H1 (cell line): Measurements from ENCODE around the gene PRR23E. TPM values are rescaled to one million over a fixed set of nuclear protein-coding genes. Genes with fewer than 3 reads are reported as not detected.

Source experiments
- CTCF ChIA-PET: fragments of 300-600 bp; sonication (Branson Sonifier 250); formaldehyde crosslinking; loops from one replicate; lab custom pipeline; 2021; ENCODE audit not compliant: partially characterized antibody; lab: Charles Lee
- POLR2A ChIA-PET: fragments of 300-600 bp; sonication (Branson Sonifier 250); formaldehyde crosslinking; loops from one replicate; lab custom pipeline; 2021; ENCODE audit warnings: inconsistent platforms; ENCODE audit not compliant: partially characterized antibody; lab: Charles Lee
- DNase-seq, 2 experiments: peaks; one replicate each; pipeline versions ENCODE4 v3.0.0 to v3.0.0-alpha.2; 2010 to 2022; ENCODE audit warnings: low spot score in 2 of 2, low read depth in 1 of 2, mixed read lengths in 1 of 2
- FAIRE-seq: peaks from 2 replicates; lab custom pipeline; 2011; peaks lifted over from hg19 to GRCh38; lab: Jason Lieb, UNC
- H2AFZ ChIP-seq: 2 replicates; pipeline ENCODE4 v1.8.1; 2012; ENCODE audit warnings: low read length, inconsistent platforms
- H2AK5ac ChIP-seq: 2 replicates; pipeline ENCODE4 v1.6.1; 2013; ENCODE audit warnings: low read depth, low read length
- H2BK120ac ChIP-seq: replicated peaks from 2 replicates; pipeline ENCODE3; 2013; ENCODE audit warnings: low read depth, low read length, inconsistent platforms
- H2BK12ac ChIP-seq: 2 replicates; pipeline ENCODE4 v1.6.1; 2013; ENCODE audit warnings: low read depth, low read length
- H2BK15ac ChIP-seq: 2 replicates; pipeline ENCODE4 v1.6.1; 2013; ENCODE audit warnings: low read length
- H2BK20ac ChIP-seq: 2 replicates; pipeline ENCODE4 v1.6.1; 2013; ENCODE audit warnings: low read length
- H2BK5ac ChIP-seq: 2 replicates; pipeline ENCODE4 v1.6.1; 2013; ENCODE audit warnings: low read depth, low read length
- H3K14ac ChIP-seq: 2 replicates; pipeline ENCODE4 v1.6.1; 2013; ENCODE audit warnings: inconsistent platforms; ENCODE audit not compliant: insufficient read length
- H3K18ac ChIP-seq: 2 replicates; pipeline ENCODE4 v1.6.1; 2013; ENCODE audit warnings: low read length; ENCODE audit errors: extremely low read depth
- H3K23ac ChIP-seq: 2 replicates; pipeline ENCODE4 v1.6.1; 2013; ENCODE audit warnings: inconsistent platforms; ENCODE audit not compliant: insufficient read length
- H3K23me2 ChIP-seq: 2 replicates; pipeline ENCODE4 v1.6.1; 2013; ENCODE audit warnings: low read depth, low read length
- H3K27ac ChIP-seq: 2 replicates; pipeline ENCODE4 v1.6.1; 2011; ENCODE audit warnings: low read depth, low read length, inconsistent platforms
- H3K27me3 ChIP-seq, 4 experiments: replicated peaks in 1 of 4; 1 replicate in 1 of 4; 2 replicates in 3 of 4; pipeline versions ENCODE4 v1.6.1 to v1.8.1; 2011 to 2013; ENCODE audit warnings: low read length in 3 of 4, mild to moderate bottlenecking in 3 of 4, inconsistent platforms in 2 of 4, mixed read lengths in 2 of 4, moderate library complexity in 1 of 4; ENCODE audit not compliant: control insufficient read depth in 3 of 4, insufficient read depth in 3 of 4; ENCODE audit errors: extremely low read depth in 1 of 4
- H3K36me3 ChIP-seq, 4 experiments: 2 replicates each; pipeline versions ENCODE4 v1.6.1 to v1.8.1; 2011 to 2013; ENCODE audit warnings: mild to moderate bottlenecking in 4 of 4, low read length in 3 of 4, moderate library complexity in 2 of 4, control low read depth in 1 of 4, inconsistent platforms in 1 of 4; ENCODE audit not compliant: insufficient read depth in 4 of 4, control insufficient read depth in 2 of 4
- H3K4ac ChIP-seq: replicated peaks from 2 replicates; pipeline ENCODE3; 2013; ENCODE audit warnings: low read length, low read depth, mixed read lengths, inconsistent platforms; ENCODE audit not compliant: insufficient read length
- H3K4me1 ChIP-seq, 4 experiments: replicated peaks in 1 of 4; 1 replicate in 1 of 4; 2 replicates in 3 of 4; pipeline versions ENCODE4 v1.6.1 to v1.8.1; 2011 to 2013; ENCODE audit warnings: low read length in 3 of 4, inconsistent platforms in 2 of 4, mixed read lengths in 1 of 4; ENCODE audit not compliant: insufficient read depth in 4 of 4, control insufficient read depth in 3 of 4
- H3K4me2 ChIP-seq, 2 experiments: 2 replicates each; pipeline versions ENCODE4 v1.6.1 to v1.8.1; 2011 to 2013; ENCODE audit warnings: low read depth in 2 of 2, low read length in 2 of 2, control low read depth in 1 of 2, inconsistent platforms in 1 of 2, mild to moderate bottlenecking in 1 of 2; ENCODE audit not compliant: insufficient read depth in 1 of 2
- H3K4me3 ChIP-seq, 4 experiments: fragments of 200-600, 300-600 bp in 1 of 4; sonication (generic), shearing (Covaris generic), sonication (Bioruptor Twin) in 1 of 4; 2 replicates each; pipeline versions ENCODE4 v1.5.1 to v1.8.1; 2011 to 2016; ENCODE audit warnings: low read length in 4 of 4, low read depth in 3 of 4, control low read depth in 2 of 4, inconsistent platforms in 2 of 4, mild to moderate bottlenecking in 2 of 4, mixed read lengths in 1 of 4, moderate library complexity in 1 of 4; ENCODE audit not compliant: insufficient read depth in 2 of 4; ENCODE audit errors: extremely low read depth in 1 of 4
- H3K56ac ChIP-seq: replicated peaks from 2 replicates; pipeline ENCODE3; 2013; ENCODE audit warnings: low read depth, mild to moderate bottlenecking, mixed read lengths, low read length, inconsistent platforms; ENCODE audit not compliant: insufficient read length
- H3K79me1 ChIP-seq: 2 replicates; pipeline ENCODE4 v1.6.1; 2013; ENCODE audit warnings: low read depth, low read length, control low read depth
- H3K79me2 ChIP-seq, 2 experiments: 2 replicates each; pipeline versions ENCODE4 v1.6.1 to v1.8.1; 2012 to 2013; ENCODE audit warnings: low read length in 2 of 2, mild to moderate bottlenecking in 2 of 2, inconsistent platforms in 1 of 2; ENCODE audit not compliant: insufficient read depth in 2 of 2, control insufficient read depth in 1 of 2
- H3K9ac ChIP-seq, 4 experiments: replicated peaks in 1 of 4; 1 replicate in 1 of 4; 2 replicates in 3 of 4; pipeline versions ENCODE4 v1.6.1 to v1.8.1; 2011 to 2013; ENCODE audit warnings: low read depth in 3 of 4, low read length in 3 of 4, control low read depth in 2 of 4, mild to moderate bottlenecking in 2 of 4, moderate library complexity in 2 of 4, inconsistent platforms in 1 of 4; ENCODE audit errors: extremely low read depth in 1 of 4
- H3K9me3 ChIP-seq, 2 experiments: 2 replicates each; pipeline versions ENCODE4 v1.6.1 to v1.8.1; 2012 to 2013; ENCODE audit warnings: mild to moderate bottlenecking in 2 of 2, moderate library complexity in 2 of 2, control low read depth in 1 of 2, inconsistent platforms in 1 of 2, low read depth in 1 of 2, low read length in 1 of 2, mixed read lengths in 1 of 2; ENCODE audit not compliant: insufficient read depth in 2 of 2
- H4K20me1 ChIP-seq, 2 experiments: replicated peaks in 1 of 2; 2 replicates each; pipeline versions ENCODE3 to v1.8.1; 2011 to 2013; ENCODE audit warnings: inconsistent platforms in 2 of 2, low read length in 2 of 2, mild to moderate bottlenecking in 1 of 2; ENCODE audit not compliant: insufficient read depth in 2 of 2, control insufficient read depth in 1 of 2
- H4K5ac ChIP-seq: 2 replicates; pipeline ENCODE4 v1.6.1; 2013; ENCODE audit warnings: low read length, low read depth, mixed read lengths, inconsistent platforms; ENCODE audit not compliant: insufficient read length
- H4K8ac ChIP-seq: 2 replicates; pipeline ENCODE4 v1.8.0; 2013; ENCODE audit warnings: mild to moderate bottlenecking, moderate library complexity, low read length, inconsistent platforms; ENCODE audit not compliant: insufficient read depth; ENCODE audit errors: extremely low read depth
- H4K91ac ChIP-seq: replicated peaks from 2 replicates; pipeline ENCODE3; 2013; ENCODE audit warnings: low read length, mixed read lengths, inconsistent platforms; ENCODE audit not compliant: insufficient read length
- CEBPB ChIP-seq: IDR thresholded peaks from 2 replicates; pipeline ENCODE4 v1.6.1; 2012; ENCODE audit warnings: low read depth, low read length
- CREB1 ChIP-seq: IDR thresholded peaks from 2 replicates; pipeline ENCODE4 v1.6.1; 2012; ENCODE audit warnings: inconsistent platforms
- CTBP2 ChIP-seq: IDR thresholded peaks from 2 replicates; pipeline ENCODE4 v1.7.0; 2011; ENCODE audit warnings: borderline replicate concordance, mild to moderate bottlenecking, moderate library complexity, mixed read lengths, low read length; ENCODE audit not compliant: insufficient read depth, insufficient read length
- EGR1 ChIP-seq: IDR thresholded peaks from 2 replicates; pipeline ENCODE4 v1.6.1; 2011; ENCODE audit warnings: low read depth, low read length, borderline replicate concordance
- FOSL1 ChIP-seq: IDR thresholded peaks from 2 replicates; pipeline ENCODE4 v1.6.1; 2011; ENCODE audit warnings: mild to moderate bottlenecking, low read depth, low read length, moderate library complexity; ENCODE audit not compliant: insufficient read depth
- JUND ChIP-seq: IDR thresholded peaks from 2 replicates; pipeline ENCODE4 v1.6.1; 2011; ENCODE audit warnings: mild to moderate bottlenecking, improper control_type of control experiment, low read length
- NRF1 ChIP-seq: IDR thresholded peaks from 2 replicates; pipeline ENCODE4 v1.6.1; 2011; ENCODE audit warnings: mild to moderate bottlenecking, low read depth, low read length, improper control_type of control experiment
- PHF8 ChIP-seq: fragments of 200-600 bp; sonication (generic); conservative IDR thresholded peaks from 2 replicates; pipeline ENCODE4 v1.7.1; 2012; ENCODE audit warnings: low read depth, mild to moderate bottlenecking, inconsistent platforms, low read length, moderate library complexity
- POLR2A ChIP-seq, 2 experiments: IDR thresholded peaks; 1 replicate in 1 of 2; 2 replicates in 1 of 2; pipeline ENCODE4 v1.6.1; 2011; ENCODE audit warnings: low read depth in 2 of 2, low read length in 2 of 2, mild to moderate bottlenecking in 2 of 2; ENCODE audit errors: control extremely low read depth in 1 of 2
- SIRT6 ChIP-seq: IDR thresholded peaks from one replicate; pipeline ENCODE4 v1.7.1; 2012; ENCODE audit warnings: low read length, inconsistent platforms
- WGBS, 2 experiments: shearing (Covaris generic) in 1 of 2; methylation state at CpG; one replicate each; pipeline versions ENCODE4 v1.1.6 to v1.1.7; 2013 to 2015; ENCODE audit warnings: low lambda C conversion rate in 2 of 2, mixed read lengths in 2 of 2, inconsistent platforms in 1 of 2, low coverage in 1 of 2, missing lambda C conversion rate in 1 of 2; ENCODE audit not compliant: insufficient replicate concordance in 2 of 2, insufficient coverage in 1 of 2, insufficient read length in 1 of 2; ENCODE audit errors: extremely low coverage in 1 of 2, missing lambda C conversion rate in 1 of 2; 5-methylcytosine and 5-hydroxymethylcytosine counted together
- polyA plus RNA-seq, 7 experiments: library from polyadenylated mRNA; depleted of rRNA in 3 of 7; stranded (reverse) in 5 of 7; unstranded in 2 of 7; fragments of >200 nt in 5 of 7; fragments of 200-250 nt in 2 of 7; gene quantifications; 1 replicate in 5 of 7; 2 replicates in 1 of 7; 4 replicates in 1 of 7; pipeline versions ENCODE4 v1.2.1 to v1.2.3, GENCODE V29; 2011 to 2013; ENCODE audit warnings: missing spikeins in 2 of 7, mixed read lengths in 2 of 7
- total RNA-seq: library from RNA; stranded (reverse); fragmentation: NEBNext Ultra II Directional; extraction: Animal tissue kit (Norgen Biotek cat#: 25700); gene quantifications from 2 replicates; pipeline ENCODE4 v1.2.1, GENCODE V29; 2021

The PRR23E gene
- total and polyA plus RNA-seq, 2 of the 8 experiments (the other 6 are each of a cell fraction or from before 2014, with no cell fraction given), result not detected

DNA sequence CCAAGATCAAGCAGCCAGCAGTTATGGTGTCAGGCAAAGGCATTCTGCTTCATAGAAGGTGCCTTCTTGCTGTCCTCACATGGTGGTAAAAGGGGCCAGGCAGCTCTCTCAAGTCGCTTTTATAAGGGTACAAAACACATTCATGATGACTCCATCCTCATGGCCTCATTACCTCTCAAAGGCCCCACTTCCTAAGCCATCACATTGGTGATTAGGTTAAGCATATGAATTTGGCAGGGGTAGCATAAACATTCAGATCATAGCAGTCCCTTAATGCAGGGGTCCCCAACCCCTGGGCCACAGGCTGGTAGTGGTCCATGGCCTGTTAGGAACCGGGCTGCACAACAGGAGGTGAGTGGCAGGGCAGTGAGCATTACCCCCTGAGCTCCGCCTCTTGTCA lies 42.8 kb downstream of the PRR23E start:
- WGBS, 2 experiments, result 85% methylated on average over 3 of the region's 3 CpGs; no CpG with 5 or more reads in 1 of the 2 experiments
- H2AFZ ChIP-seq, result no peak overlapping the region
- CTCF ChIA-PET, result no interaction called here
- peaks cover 10 to 11% of the 10 kb centered on the region in 2 experiments; a peak in 2 of 4 replicates for H3K9me3 ChIP-seq
- H3K56ac ChIP-seq, result no peak overlapping the region
- no peak overlapping the region for H3K4ac ChIP-seq
- POLR2A ChIA-PET, result no interaction called here
- no peaks in the 10 kb centered on the region for H3K79me2 ChIP-seq
- no peak overlapping the region for H3K14ac ChIP-seq
- no peak overlapping the region for H2AK5ac ChIP-seq
- no peak overlapping the region for H2BK15ac ChIP-seq
- no peak overlapping the region for H4K8ac ChIP-seq
- no peak for DNase-seq
- no peaks in the 10 kb centered on the region for H3K4me1 ChIP-seq
- H3K23me2 ChIP-seq, result no peaks in the 10 kb centered on the region
- H3K36me3 ChIP-seq, result no peaks in the 10 kb centered on the region
- H3K4me3 ChIP-seq, result no peak overlapping the region
- FAIRE-seq, result no peak
- no peak for TF ChIP-seq JUND
- TF ChIP-seq CTBP2, result no peak
- TF ChIP-seq PHF8, result no peak
- TF ChIP-seq NRF1, result no peak
- TF ChIP-seq POLR2A (IDR thresholded peaks at IDR 0.05; ENCODE audit: control extremely low read depth in 1 of 2, low read depth in 2 of 2, low read length in 2 of 2), result no peak
- no peak for TF ChIP-seq CEBPB
- no peak for TF ChIP-seq SIRT6
- no peak for TF ChIP-seq CREB1
- no peak for TF ChIP-seq EGR1
- no peak for TF ChIP-seq FOSL1
- TF ChIP-seq, all 59 proteins: peak for 0
- no peak overlapping the region for H2BK5ac ChIP-seq
- H3K23ac ChIP-seq, result no peak overlapping the region
- H3K18ac ChIP-seq, result no peak overlapping the region
- no peaks in the 10 kb centered on the region for H3K27me3 ChIP-seq
- no peak overlapping the region for H2BK20ac ChIP-seq
- H4K20me1 ChIP-seq, result no peaks in the 10 kb centered on the region
- no peak overlapping the region for H3K9ac ChIP-seq
- H3K79me1 ChIP-seq, result no peaks in the 10 kb centered on the region
- H2BK120ac ChIP-seq, result no peak overlapping the region
- H2BK12ac ChIP-seq, result no peak overlapping the region
- no peak overlapping the region for H3K4me2 ChIP-seq
- H4K5ac ChIP-seq, result no peak overlapping the region
- H4K91ac ChIP-seq, result no peak overlapping the region
- no peak overlapping the region for H3K27ac ChIP-seq
